ENCODE data around the gene BRD3OS. TPM values are rescaled to one million over a fixed set of nuclear protein-coding genes. Genes with fewer than 3 reads are reported as not detected.

The BRD3OS gene
- total and polyA plus RNA-seq, 2 of the 13 experiments (the other 11 are each of a cell fraction or from before 2014, with no cell fraction given): 4.9 to 5.7 TPM

DNA sequence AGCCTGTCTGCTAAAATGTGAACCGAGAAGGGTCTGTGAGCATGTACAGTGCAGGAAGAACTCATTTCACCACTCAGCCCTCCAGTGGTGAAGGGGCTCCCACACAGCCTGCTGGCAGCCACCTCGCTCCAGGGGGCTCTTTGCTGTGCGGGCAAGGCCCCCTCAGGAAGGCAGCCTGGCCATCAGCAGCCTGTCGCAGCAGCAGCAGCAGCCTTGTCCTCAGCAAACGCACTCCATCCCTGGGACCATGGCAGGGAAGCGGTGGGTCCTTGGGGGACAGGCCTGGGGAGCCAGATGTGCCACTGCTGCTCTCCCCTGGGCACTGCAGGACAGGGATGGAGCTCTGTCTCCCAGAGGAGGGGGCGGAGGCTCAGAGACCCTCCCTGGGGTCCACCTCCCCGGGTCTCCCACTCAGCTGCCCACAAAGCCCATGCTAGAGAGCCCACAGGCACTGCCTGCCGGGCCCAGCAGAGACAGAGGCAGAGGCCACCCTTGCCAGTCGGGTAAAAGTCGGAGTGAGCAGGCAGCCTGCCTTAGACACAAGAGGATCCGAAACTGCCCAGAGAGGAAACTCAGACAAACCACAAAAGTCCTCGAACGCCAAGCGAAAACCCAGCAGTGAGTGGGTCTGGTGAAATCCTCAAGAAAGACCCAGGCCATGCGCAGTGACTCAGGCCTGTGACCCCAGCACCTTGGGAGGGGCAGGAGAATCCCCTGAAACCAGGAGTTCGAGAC, 34.5 kb downstream of the BRD3OS start:
- 93% methylated on average over 14 of the region's 17 CpGs for WGBS (ENCODE audit: low lambda C conversion rate)
- TF ChIP-seq ZSCAN25 (CRISPR knock-in tag; IDR thresholded peaks at IDR 0.05): no peak
- TF ChIP-seq AGO2 (optimal IDR thresholded peaks at IDR 0.05; ENCODE audit: low read depth, low read length): peak; percentile 68
- TF ChIP-seq KDM2A (CRISPR knock-in tag; IDR thresholded peaks at IDR 0.05; ENCODE audit: borderline replicate concordance, low read depth): no peak
- no peak for TF ChIP-seq ZFP1 (CRISPR knock-in tag; IDR thresholded peaks at IDR 0.05)
- TF ChIP-seq ZNF660 (CRISPR knock-in tag; IDR thresholded peaks at IDR 0.05; ENCODE audit: borderline replicate concordance, low read depth): no peak
- 0 out of 2 replicates have a peak, but pooled peaks have one; percentile 61 for TF ChIP-seq AKAP8 (CRISPR knock-in tag; IDR thresholded peaks at IDR 0.05)
- TF ChIP-seq, protein P1, sequence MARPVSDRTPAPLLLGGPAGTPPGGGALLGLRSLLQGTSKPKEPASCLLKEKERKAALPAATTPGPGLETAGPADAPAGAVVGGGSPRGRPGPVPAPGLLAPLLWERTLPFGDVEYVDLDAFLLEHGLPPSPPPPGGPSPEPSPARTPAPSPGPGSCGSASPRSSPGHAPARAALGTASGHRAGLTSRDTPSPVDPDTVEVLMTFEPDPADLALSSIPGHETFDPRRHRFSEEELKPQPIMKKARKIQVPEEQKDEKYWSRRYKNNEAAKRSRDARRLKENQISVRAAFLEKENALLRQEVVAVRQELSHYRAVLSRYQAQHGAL (CRISPR knock-in tag; IDR thresholded peaks at IDR 0.05; ENCODE audit: not compliant biosample characterization): no peak
- TF ChIP-seq, protein P2, sequence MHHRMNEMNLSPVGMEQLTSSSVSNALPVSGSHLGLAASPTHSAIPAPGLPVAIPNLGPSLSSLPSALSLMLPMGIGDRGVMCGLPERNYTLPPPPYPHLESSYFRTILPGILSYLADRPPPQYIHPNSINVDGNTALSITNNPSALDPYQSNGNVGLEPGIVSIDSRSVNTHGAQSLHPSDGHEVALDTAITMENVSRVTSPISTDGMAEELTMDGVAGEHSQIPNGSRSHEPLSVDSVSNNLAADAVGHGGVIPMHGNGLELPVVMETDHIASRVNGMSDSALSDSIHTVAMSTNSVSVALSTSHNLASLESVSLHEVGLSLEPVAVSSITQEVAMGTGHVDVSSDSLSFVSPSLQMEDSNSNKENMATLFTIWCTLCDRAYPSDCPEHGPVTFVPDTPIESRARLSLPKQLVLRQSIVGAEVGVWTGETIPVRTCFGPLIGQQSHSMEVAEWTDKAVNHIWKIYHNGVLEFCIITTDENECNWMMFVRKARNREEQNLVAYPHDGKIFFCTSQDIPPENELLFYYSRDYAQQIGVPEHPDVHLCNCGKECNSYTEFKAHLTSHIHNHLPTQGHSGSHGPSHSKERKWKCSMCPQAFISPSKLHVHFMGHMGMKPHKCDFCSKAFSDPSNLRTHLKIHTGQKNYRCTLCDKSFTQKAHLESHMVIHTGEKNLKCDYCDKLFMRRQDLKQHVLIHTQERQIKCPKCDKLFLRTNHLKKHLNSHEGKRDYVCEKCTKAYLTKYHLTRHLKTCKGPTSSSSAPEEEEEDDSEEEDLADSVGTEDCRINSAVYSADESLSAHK (CRISPR knock-in tag; IDR thresholded peaks at IDR 0.05; ENCODE audit: borderline replicate concordance): no peak
- 0 out of 2 replicates have a peak, but pooled peaks have one; percentile 23 for TF ChIP-seq HNRNPL (IDR thresholded peaks at IDR 0.05; ENCODE audit: low read depth, low read length)
- 0 out of 2 replicates have a peak, but pooled peaks have one; percentile 47 for TF ChIP-seq ZNF605 (CRISPR knock-in tag; IDR thresholded peaks at IDR 0.05)
- 0 out of 2 replicates have a peak, but pooled peaks have one; percentile 6 for TF ChIP-seq ZNF687 (CRISPR knock-in tag; IDR thresholded peaks at IDR 0.05)
- TF ChIP-seq KDM4B (CRISPR knock-in tag; IDR thresholded peaks at IDR 0.05): no peak
- no peak for TF ChIP-seq KMT2B (CRISPR knock-in tag; IDR thresholded peaks at IDR 0.05)
- Histone ChIP-seq H3K79me2 (ENCODE audit: insufficient read depth, low read length) (peaks cover 96% of the 10 kb centered on the region), H3K9me3 (ENCODE audit: low read length) (no peaks in the 10 kb centered on the region), H3K36me3 (replicated peaks in 1 of 2; ENCODE audit: control insufficient read depth in 1 of 2, insufficient read depth in 2 of 2, low read length in 2 of 2) (peaks cover 0 to 1% of the 10 kb centered on the region in 2 experiments; a peak in 2 of 5 replicates), H3K27me3 (ENCODE audit: control insufficient read depth in 1 of 2, insufficient read depth in 2 of 2, low read length in 2 of 2) (no peaks in the 10 kb centered on the region), H3K9ac (ENCODE audit: insufficient read depth, low read depth, low read length) (no peak overlapping the region), H3K4me2 (ENCODE audit: low read depth, low read length) (no peak overlapping the region), H4K20me1 (ENCODE audit: insufficient read depth, low read length) (peaks cover 32% of the 10 kb centered on the region; the same call in 1 of the 2 replicates), H3K4me1 (ENCODE audit: insufficient read depth, low read length) (peaks cover 85% of the 10 kb centered on the region), H3K27ac (ENCODE audit: extremely low read length, insufficient read depth, low read length) (no peak overlapping the region), H2AFZ (ENCODE audit: low read length) (no peak overlapping the region), H3K4me3 (replicated peaks in 1 of 3; ENCODE audit: insufficient read depth in 1 of 3, low read depth in 2 of 3, low read length in 3 of 3) (no peak overlapping the region)
- DNase-seq (ENCODE audit: low spot score): no peak
- ChIA-PET POLR2A (no interaction called here), CTCF (ENCODE audit: low intra/inter-chr PET ratio, low total read pairs) (no interaction called here)
- no peak for FAIRE-seq
- in situ Hi-C loops (cut with HindIII; ENCODE audit: extremely low pct_ligation_motif_present, low pct_unique_long_range_greater_than_20kb): loop anchor here (10.0 kb wide), 1 partner anchor 275 kb away; no protein-coding TSS in a partner anchor
- peak; percentile 35; the same call in 2 of the 3 replicates for ATAC-seq
- intact Hi-C loops (cut with micrococcal nuclease; ENCODE audit: unreplicated experiment): no loop called here
- BruUV-seq (replicated peaks): no TSS peak
